Skeletal muscle cell (primary cell): Measurements from ENCODE around the gene AKIP1.
A peak's percentile ranks its signal among the peaks of the same experiment; 100 is the strongest.
"Not testable (repeated sequence)": the region's sequence is repeated elsewhere in the genome, so short reads cannot be mapped to it uniquely, and the experiment has no call there.

Source experiments
- DNase-seq: peaks from one replicate; pipeline ENCODE4 v3.0.0-alpha.2; 2010; ENCODE audit warnings: low read depth
- H3K4me3 ChIP-seq: 2 replicates; pipeline ENCODE4 v1.5.1; 2011; ENCODE audit warnings: low read depth, mild to moderate bottlenecking, control low read depth, low read length, moderate library complexity

AKIP1 gene

GRCh38 chr11:8911029-8911823 is at the start of gene AKIP1:
Gene AKIP1 (plus strand): TSS chr11:8911189. CDS start chr11:8911450, 261 bp downstream.
- DNase-seq, result peak; percentile 86
- H3K4me3 ChIP-seq, result peak within 1 kb of the TSS; percentile 75

DNA sequence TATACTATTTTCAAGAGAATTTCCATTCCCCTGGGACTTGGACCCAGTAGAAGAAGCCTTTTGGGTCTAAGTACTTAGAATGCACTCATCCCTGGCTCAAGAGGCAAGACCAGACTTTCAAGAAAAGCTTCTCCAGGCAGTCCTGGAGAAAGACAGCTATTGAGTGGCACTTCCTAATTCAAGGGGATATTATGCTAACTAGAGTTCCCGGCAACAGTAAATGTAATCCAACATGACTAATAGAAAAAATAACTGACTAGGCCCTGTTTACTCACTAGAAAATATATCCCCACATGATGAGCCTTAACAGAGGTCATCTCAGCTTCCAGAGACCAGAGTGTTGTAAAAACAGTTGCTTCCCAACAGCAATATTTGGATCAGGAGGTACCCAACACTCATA is 47.2 kb upstream of the AKIP1 start:
- no peak overlapping the region for H3K4me3 ChIP-seq
- peak; percentile 36 for DNase-seq

DNA sequence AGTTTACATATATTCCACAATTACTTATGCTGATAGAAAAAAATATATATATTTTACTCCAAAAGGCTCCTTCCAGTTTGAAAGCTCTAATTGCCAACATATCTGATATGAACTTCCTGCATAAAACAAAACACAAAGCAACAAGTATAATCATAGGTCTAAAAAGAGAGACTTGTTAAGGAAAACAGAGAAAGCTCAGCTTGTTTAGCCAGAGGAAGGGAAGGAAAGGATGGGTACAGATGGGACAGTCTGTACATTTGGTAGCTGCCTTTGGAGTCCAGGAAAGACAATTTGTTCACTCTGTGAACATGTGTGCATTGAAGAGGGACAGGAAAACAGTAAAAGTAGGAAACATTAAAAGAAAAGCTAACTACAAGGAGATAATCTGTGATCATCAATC is 45.7 kb upstream of the AKIP1 start:
- DNase-seq, result no peak
- no peak overlapping the region for H3K4me3 ChIP-seq

GRCh38 chr11:8867035-8867434 is 44.0 kb upstream of the AKIP1 start:
- no peak overlapping the region for H3K4me3 ChIP-seq
- DNase-seq, result no peak

GRCh38 chr11:8867931-8868631 is 42.9 kb upstream of the AKIP1 start:
- no peak overlapping the region for H3K4me3 ChIP-seq
- DNase-seq, result peak; percentile 58

- peak overlapping the region; percentile 81 for H3K4me3 ChIP-seq
- DNase-seq, result peak; percentile 25
Observed at GRCh38 chr11:8870411-8871170, 40.4 kb upstream of the AKIP1 start.

DNA sequence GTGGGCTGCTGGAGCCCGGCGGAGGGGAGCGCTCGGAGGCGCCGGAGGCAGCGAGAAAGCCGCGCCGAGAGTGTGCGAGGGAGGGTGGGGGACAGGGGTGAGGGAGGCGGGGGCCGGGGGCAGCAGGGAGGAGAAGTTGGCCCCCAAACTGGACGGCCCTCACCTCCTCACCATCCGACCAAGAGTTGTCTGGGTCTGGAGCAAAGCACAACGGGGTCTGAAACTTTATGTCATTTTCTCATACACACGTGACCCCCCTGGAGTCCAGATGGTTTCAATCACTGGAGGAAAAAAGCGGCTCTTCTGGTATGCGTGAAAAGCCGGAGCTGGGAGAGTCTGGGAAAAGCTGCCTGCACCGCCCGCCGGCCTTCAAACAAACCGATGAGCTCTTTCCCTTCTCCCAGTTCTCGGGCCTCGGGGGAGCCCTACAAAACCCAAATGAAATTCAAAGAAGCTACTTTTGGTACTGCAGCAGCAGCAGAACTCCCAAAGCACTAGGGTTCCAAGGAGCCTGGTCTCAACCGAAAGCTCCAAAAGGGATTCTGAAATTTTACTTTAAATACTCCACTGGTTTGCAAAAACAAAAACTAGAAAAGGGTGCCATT is 39.7 kb upstream of the AKIP1 start:
- H3K4me3 ChIP-seq, result peak overlapping the region; percentile 81
- DNase-seq, result peak; percentile 71

DNA sequence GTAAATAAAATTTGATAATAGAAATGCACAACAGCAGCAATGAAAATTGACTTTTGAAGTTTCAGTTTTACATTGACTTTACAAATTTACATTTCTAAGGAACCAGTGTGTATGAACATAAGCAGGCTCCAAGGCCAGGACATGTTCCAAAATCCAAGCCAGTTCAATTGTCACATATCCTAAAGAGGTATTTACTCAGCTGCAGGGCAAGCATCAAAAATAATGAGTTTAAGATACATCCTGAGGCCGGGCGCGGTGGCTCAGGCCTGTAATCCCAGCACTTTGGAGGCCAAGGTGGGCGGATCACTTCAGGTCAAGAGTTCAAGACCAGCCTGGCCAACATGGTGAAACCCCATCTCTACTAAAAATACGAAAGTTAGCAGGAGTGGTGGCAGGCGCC is 39.0 kb upstream of the AKIP1 start:
- H3K4me3 ChIP-seq, result no peak overlapping the region
- DNase-seq, result no peak

- H3K4me3 ChIP-seq, result no peak overlapping the region
- no peak for DNase-seq
Observed at GRCh38 chr11:8873741-8874405, 37.1 kb upstream of the AKIP1 start.

GRCh38 chr11:8878771-8879170 is 32.2 kb upstream of the AKIP1 start:
- H3K4me3 ChIP-seq, result no peak overlapping the region
- DNase-seq, result no peak

- not testable (repeated sequence) for H3K4me3 ChIP-seq
Observed at GRCh38 chr11:8881585-8881984, 29.4 kb upstream of the AKIP1 start.

GRCh38 chr11:8886322-8886721 is 24.7 kb upstream of the AKIP1 start:
- no peak for DNase-seq
- no peak overlapping the region for H3K4me3 ChIP-seq

More at GRCh38 chr11:8881585-8881984, 29.4 kb upstream of the AKIP1 start:
- DNase-seq, result not testable (repeated sequence)

DNA sequence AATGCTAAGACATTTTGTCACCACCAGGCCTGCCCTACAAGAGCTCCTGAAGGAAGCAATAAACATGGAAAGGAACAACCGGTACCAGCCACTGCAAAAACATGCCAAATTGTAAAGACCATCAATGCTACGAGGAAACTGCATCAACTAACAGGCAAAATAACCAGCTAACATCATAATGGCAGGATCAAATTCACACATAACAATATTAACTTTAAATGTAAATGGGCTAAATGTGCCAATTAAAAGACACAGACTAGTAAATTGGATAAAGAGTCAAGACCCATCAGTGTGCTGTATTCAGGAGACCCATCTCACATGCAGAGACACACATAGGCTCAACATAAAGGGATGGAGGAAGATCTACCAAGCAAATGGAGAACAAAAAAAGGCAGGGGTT is 19.8 kb upstream of the AKIP1 start:
- not testable (repeated sequence) for DNase-seq, H3K4me3 ChIP-seq

- DNase-seq, result no peak
- H3K4me3 ChIP-seq, result no peak overlapping the region
Observed at GRCh38 chr11:8899119-8899753, 11.8 kb upstream of the AKIP1 start.

GRCh38 chr11:8905528-8906165 is 5.3 kb upstream of the AKIP1 start:
- no peak overlapping the region for H3K4me3 ChIP-seq
- peak; percentile 61 for DNase-seq

DNA sequence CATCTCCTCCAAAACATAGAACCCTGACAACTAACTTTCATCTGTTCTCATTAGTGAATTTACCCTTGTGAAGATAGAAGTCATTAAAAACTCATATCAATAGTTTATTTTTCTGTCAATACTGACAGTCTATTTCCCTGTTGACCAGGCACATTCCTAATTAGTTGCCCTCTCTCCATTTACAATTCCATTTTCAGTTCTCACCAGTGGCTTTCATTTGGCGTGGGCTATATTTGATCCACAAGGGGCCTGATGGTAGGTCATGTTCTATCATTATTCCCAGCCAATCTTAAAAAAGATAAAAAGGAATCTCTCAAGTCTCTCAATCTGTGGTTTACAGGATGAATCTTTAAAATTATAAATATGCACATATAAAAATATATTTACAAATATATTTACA is 3.9 kb upstream of the AKIP1 start:
- DNase-seq, result no peak
- no peak overlapping the region for H3K4me3 ChIP-seq

DNA sequence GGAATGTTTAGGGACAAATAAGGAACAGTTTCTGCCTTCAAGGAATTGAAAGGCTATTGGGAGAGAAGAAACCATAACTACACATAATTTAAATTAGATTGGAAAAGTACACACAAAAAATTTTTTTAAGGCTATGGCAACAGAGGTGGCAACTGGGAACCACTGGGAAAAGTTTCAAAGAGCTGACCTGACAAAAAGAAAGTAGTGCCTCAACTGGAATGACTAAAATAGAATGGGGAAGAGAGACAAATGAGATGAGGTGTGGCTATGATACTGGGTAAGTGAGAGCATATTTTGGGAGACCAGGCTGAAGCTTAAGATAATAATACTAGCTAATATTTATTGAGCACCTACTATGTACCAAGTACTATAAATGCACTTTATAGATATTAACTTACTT is 2.9 kb upstream of the AKIP1 start:
- H3K4me3 ChIP-seq, result no peak overlapping the region
- no peak for DNase-seq

DNA sequence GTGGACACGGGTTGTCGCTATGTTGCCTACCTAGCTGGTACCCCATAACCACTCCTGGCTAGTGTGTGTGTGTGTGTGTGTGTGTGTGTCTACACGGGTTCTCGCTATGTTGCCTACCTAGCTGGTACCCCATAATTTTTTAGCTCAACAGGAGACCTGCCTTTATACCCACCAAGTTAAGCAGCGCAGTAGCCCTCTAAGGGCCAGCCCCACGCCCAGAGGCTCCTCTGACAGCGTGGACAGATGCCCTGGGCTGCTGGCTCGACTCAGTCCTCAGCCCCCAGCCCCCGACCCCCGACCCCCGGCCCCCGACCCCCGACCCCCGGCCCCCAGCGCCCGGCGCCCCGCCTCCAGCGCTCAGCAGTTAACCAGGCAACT is 351 bp upstream of the AKIP1 start:
- H3K4me3 ChIP-seq, result peak overlapping the region; percentile 75
- no peak for DNase-seq
